GM18499 (cell line): ENCODE data around the gene CES3.

Experiments used
- ATAC-seq: cut with Tn5 transposase; IDR thresholded peaks from one replicate; pipeline ENCODE4 v1.9.1; 2021; ENCODE audit warnings: moderate number of reproducible peaks; ENCODE audit not compliant: insufficient read depth, unreplicated experiment

CES3 gene

GRCh38 chr16:66996324-66996982, 35.4 kb downstream of the CES3 start:
- ATAC-seq = no peak

DNA sequence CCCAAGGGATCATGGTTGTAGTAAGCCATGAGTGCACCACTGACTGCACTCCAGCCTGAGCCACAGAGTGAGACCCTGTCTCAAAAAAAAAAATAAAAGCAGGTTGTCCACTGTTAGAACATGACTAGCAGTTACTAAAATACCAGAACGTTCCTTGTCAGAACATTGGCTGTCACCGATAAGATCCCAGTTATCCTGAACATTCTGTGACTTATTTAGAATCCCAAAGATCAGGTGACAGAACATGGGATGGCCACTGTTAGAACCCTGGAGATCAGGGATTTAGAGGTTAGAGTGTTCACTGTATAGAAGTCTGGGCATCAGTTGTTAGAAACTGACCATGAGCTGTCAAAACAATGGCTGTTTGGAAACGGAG, 35.9 kb downstream of the CES3 start:
- no peak for ATAC-seq

DNA sequence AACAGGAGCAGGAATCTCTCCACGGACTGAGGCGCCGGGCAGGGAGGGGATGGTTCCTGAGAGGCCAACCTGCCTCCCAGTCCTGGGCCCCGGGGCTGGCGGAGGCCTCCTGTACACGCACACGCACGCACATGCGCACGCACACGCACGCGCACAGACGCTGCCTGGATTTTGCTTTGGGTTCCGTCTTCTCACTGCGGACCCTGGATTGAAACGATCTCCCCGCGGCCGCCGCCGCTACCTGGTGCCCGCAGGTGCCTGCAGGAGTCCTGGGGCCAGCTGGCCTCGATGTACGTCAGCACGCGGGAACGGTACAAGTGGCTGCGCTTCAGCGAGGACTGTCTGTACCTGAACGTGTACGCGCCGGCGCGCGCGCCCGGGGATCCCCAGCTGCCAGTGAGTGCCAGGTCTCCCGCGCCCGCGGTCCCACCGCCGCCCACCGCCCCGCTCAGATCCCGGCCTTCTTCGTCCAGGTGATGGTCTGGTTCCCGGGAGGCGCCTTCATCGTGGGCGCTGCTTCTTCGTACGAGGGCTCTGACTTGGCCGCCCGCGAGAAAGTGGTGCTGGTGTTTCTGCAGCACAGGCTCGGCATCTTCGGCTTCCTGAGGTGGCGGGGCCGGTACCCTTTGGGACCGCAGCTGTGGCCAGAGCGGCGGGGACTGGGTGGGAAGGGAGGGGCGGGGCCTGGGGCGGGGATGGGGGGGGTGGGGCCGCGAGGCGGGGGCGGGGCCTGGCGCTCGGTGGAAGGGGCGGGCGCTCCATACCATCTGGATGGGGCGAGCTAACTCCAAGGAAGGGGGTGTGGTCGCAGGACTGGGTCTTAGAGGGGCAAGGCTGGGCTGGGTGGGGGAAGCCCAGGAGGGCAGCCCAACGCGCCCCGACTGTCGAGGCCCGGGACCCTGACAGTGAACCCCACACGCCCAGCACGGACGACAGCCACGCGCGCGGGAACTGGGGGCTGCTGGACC, 39.6 kb downstream of the CES3 start:
- no peak for ATAC-seq

GRCh38 chr16:67001726-67002125, 40.7 kb downstream of the CES3 start:
- ATAC-seq = no peak

GRCh38 chr16:67006930-67007658, 46.0 kb downstream of the CES3 start:
- no peak for ATAC-seq

- no peak for ATAC-seq
Observed at GRCh38 chr16:67009158-67009557, 48.1 kb downstream of the CES3 start.

GRCh38 chr16:67011274-67011673, 50.2 kb downstream of the CES3 start:
- no peak for ATAC-seq

DNA sequence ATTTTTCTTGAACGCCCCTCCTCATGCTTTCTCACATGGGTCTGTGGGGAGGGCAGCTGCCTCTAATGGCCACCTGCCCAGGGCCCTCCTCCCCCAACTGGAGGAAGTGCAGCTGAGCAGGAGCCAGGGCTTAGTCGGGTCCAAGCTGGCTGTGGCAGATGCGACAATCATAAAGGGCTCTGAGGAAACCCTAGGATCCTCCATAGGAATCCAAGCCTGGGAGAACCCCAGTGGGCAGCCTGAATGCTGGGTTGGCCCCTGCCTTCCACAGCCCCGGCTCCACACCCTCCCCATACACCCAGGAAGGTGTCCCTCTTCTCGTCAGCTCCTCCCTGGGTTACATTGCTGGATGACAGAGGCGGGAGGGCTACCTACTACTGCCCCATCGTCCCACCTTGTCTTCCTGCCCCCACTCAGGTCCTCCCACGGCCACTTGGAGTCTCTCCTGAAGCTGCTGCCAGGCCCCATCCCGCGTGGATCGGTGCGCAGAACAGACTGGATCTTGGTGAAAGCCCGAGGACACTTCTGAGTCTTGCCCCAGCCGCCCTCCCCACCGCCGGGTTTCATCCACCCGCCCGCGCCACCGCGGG, 52.3 kb downstream of the CES3 start:
- no peak for ATAC-seq

DNA sequence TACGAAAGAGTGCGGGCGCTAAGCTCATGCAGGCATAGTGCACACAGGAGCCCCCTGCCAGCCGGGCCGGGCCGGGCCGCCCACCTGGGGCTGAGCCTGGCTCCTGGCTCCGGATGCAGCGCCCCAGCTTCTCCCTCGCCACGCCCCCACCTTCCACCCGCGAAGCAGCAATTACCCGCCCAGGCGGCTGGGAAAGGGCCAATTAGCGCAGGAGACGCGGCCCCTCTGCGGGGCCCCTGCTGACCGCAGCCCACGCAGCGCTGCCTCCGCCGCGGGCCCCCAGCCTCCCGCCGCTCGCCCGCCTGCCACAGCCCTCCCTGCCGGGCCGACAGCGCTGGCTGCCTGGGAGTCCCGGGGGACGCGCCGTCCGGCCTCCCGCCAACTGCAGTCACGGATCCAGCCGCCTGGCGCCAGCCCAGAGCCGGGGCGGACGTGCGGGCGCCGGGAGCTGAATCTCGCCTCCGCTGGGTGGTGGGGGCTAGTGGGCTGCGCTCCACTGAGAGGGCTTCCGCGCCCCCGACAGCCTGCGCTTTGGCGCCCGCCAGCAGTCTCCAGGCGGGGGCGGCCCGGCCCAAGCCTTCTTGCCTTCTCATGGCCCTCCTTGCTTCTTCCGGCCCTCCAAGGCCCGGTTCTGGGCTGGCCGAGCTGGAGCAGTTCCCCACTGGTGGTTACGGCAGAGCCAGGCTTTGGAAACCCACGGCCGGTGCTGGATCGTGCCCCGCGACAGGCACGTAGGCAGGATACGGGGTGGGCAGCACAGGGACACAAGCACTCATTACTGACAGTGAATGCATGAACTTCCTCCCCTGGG, 53.0 kb downstream of the CES3 start:
- no peak for ATAC-seq

- ATAC-seq = no peak
Observed at GRCh38 chr16:67014634-67015312, 53.7 kb downstream of the CES3 start.

- ATAC-seq = no peak
Observed at GRCh38 chr16:67015313-67015731, 54.3 kb downstream of the CES3 start.

- ATAC-seq = no peak
Observed at GRCh38 chr16:67016143-67016542, 55.1 kb downstream of the CES3 start.

DNA sequence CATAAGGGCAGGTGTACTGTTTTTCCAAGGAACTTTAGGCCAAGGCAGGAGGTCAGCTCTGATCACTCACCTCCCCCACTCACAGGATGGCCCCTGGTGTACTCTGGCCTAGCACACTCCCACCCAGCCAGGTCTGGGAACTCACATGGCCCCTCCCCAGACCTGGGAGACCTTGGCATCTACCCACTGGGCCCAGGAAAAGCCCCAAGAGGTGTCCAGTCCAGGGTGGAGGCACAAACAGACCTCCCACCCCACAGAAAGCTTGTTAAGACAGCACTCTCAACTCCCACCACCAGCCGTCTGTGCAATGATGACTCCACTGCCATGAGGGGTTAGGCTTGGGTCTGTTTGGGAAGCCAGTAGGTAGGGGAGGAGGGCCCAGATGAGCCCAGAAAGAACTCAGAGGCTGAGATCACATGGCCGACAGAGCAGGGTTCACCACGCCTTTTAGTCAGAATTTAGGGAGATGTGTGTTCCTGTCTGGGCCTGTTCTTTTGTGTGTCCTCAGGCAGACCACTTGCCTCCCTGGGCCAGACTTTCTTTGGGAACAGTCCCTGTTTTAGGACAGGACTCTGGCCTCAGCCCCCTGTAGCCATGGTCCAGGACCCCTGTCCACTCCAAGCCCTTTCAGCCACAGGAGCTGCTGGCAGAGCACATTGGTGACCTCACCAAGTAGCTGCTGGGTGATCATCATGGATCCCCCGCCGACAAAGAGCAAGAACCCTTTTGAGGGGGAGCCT, 55.8 kb downstream of the CES3 start:
- ATAC-seq = no peak

DNA sequence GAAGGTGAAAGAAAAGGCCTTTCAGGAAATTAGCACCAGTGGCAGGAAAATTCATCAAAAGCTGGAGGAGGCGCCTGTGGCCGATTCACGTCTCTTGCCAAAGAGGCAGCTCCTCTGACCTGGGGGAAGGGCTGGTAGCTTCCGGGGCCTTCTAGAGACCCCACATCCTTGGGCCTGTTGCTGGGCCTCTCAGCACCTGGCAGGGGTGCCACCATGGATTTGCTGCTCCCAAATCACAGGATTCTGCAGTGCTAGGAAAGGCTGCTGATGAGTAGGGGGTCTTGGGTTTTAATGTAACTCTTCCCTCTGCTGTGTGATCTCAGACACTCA, 56.3 kb downstream of the CES3 start:
- no peak for ATAC-seq

DNA sequence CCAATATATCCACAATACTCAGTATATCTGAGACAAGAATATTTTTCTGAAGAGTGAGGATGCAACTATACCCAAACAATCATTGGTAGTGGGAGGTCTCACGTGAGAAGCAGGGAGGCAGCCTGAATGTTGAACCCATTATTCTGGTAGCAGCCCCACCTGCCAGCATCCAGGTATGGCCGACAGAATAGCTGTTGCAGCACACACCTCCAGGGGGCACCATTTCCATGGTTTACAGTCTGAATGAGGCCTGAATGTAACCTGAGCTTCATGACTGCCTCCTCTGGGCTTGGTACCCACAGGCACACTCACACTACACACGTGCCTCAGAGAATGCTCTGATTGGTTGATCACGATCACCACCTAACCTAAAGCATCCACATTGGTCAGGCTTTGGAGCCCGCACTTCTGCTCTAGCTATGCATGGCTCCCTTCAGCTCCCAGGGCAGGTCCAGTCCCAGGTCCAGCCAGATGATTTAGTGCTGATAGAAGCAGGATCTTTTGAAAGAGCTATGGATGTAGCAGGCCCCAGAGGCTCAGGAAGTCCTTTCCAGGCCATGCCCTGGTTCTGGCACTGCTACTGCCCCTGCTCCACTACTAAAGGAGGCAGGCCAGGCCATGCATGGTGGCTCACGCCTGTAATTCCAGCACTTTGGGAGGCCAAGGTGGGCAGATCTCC, 56.9 kb downstream of the CES3 start:
- peak; percentile 87 for ATAC-seq

- no peak for ATAC-seq
Observed at GRCh38 chr16:67019171-67019570, 58.1 kb downstream of the CES3 start.

- no peak for ATAC-seq
Observed at GRCh38 chr16:67021321-67021720, 60.3 kb downstream of the CES3 start.

GRCh38 chr16:67022531-67023214, 61.6 kb downstream of the CES3 start:
- ATAC-seq = no peak
